ENCODE measurements around the gene PCDHGA6. TPM values are rescaled to one million over a fixed set of nuclear protein-coding genes. Genes with fewer than 3 reads are reported as not detected.
A peak's percentile ranks its signal among the peaks of the same experiment; 100 is the strongest.
"Not testable (repeated sequence)": the region's sequence is repeated elsewhere in the genome, so short reads cannot be mapped to it uniquely, and the experiment has no call there.

Gene PCDHGA6
- total RNA-seq (2021; fragmentation: NEBNext Ultra II Directional; extraction: Animal tissue kit (Norgen Biotek cat#: 25700)) = 1 to 10 TPM; 1.8 to 2.8 (median 2.8) TPM
- long read RNA-seq = 0 reads

GRCh38 chr5:141373673-141374317 lies at the start of gene PCDHGA6:
TSS of gene PCDHGA6 (plus strand) at chr5:141373891. CDS start at chr5:141374084, 193 bp downstream.
- Mint-ChIP-seq H3K4me3 (no peak within 1 kb of the TSS; the same call in 1 of the 2 replicates), H3K36me3 (ENCODE audit: low read depth) (peaks cover 57% of the 10 kb centered on the region), H3K27ac (no peak within 1 kb of the TSS), H3K27me3 (ENCODE audit: insufficient read depth) (peaks cover 2% of the 10 kb centered on the region), H3K4me1 (ENCODE audit: low read depth) (peaks cover 20% of the 10 kb centered on the region), H3K9me3 (peaks cover 63% of the 10 kb centered on the region)
- no peak for DNase-seq
- TF ChIP-seq CTCF (IDR thresholded peaks at IDR 0.05) = peak; percentile 50

GRCh38 chr5:141326088-141326854 lies 47.4 kb upstream of the PCDHGA6 start:
- peaks cover 13% of the 10 kb centered on the region; the same call in 1 of the 2 replicates for H3K9me3 Mint-ChIP-seq
- H3K4me3 Mint-ChIP-seq = peak overlapping the region; percentile 94
- peaks cover 6% of the 10 kb centered on the region for H3K36me3 Mint-ChIP-seq (ENCODE audit: low read depth)
- peak overlapping the region; percentile 92 for H3K27ac Mint-ChIP-seq
- peaks cover 17% of the 10 kb centered on the region for H3K4me1 Mint-ChIP-seq (ENCODE audit: low read depth)
- no peaks in the 10 kb centered on the region for H3K27me3 Mint-ChIP-seq (ENCODE audit: insufficient read depth)
- TF ChIP-seq CTCF (IDR thresholded peaks at IDR 0.05) = peak; percentile 80
- peak; percentile 82 for DNase-seq

DNA sequence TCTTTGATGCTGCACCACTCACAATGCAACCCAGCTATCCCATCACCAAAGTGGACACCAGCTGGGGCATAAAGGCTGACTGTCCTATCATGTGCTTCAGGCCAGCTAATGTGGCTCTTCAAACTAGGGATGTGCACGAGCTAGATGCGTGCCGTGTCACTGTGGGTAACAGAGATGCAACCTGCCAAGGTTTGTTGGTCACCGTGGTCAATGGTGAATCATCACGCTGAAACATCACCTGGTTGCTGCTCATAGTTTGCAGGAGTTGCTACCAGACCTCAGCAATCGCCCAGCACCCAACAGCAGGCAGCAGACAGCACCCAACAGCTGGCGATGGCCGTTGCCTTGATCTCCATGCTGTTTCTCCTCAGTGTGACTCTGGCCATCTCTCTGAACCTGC lies 45.5 kb upstream of the PCDHGA6 start:
- Mint-ChIP-seq H3K36me3 (ENCODE audit: low read depth) (peaks cover 15% of the 10 kb centered on the region), H3K27me3 (ENCODE audit: insufficient read depth) (no peaks in the 10 kb centered on the region), H3K4me3 (no peak overlapping the region), H3K4me1 (ENCODE audit: low read depth) (peaks cover 17% of the 10 kb centered on the region), H3K9me3 (peaks cover 21% of the 10 kb centered on the region), H3K27ac (no peak overlapping the region)
- TF ChIP-seq CTCF (IDR thresholded peaks at IDR 0.05) = no peak
- DNase-seq = no peak

GRCh38 chr5:141330299-141331080 lies 43.2 kb upstream of the PCDHGA6 start, which contains the start of gene PCDHGA1:
TSS of gene PCDHGA1 (plus strand) at chr5:141330514.
- H3K27me3 Mint-ChIP-seq (ENCODE audit: insufficient read depth) = peaks cover 2% of the 10 kb centered on the region; the same call in 1 of the 2 replicates
- peak; percentile 80 for TF ChIP-seq CTCF (IDR thresholded peaks at IDR 0.05)
- peaks cover 23% of the 10 kb centered on the region for H3K9me3 Mint-ChIP-seq
- H3K36me3 Mint-ChIP-seq (ENCODE audit: low read depth) = peaks cover 15% of the 10 kb centered on the region
- H3K27ac Mint-ChIP-seq = no peak within 1 kb of the TSS
- peaks cover 30% of the 10 kb centered on the region for H3K4me1 Mint-ChIP-seq (ENCODE audit: low read depth)
- H3K4me3 Mint-ChIP-seq = peak within 1 kb of the TSS; percentile 69
- DNase-seq = peak; percentile 52

- Mint-ChIP-seq H3K4me1 (ENCODE audit: low read depth) (peaks cover 13% of the 10 kb centered on the region), H3K9me3 (peaks cover 23% of the 10 kb centered on the region), H3K36me3 (ENCODE audit: low read depth) (peaks cover 15% of the 10 kb centered on the region)
- H3K27ac Mint-ChIP-seq; H3K4me3 Mint-ChIP-seq; H3K27me3 Mint-ChIP-seq (ENCODE audit: insufficient read depth); DNase-seq: not testable (repeated sequence)
Measured at GRCh38 chr5:141332571-141332970, 41.1 kb upstream of the PCDHGA6 start.

Measured in HFFc6 (cell line).